CD1c-positive myeloid dendritic cell (primary cell): ENCODE measurements around the gene CXADR.

ENCODE experiments used
- DNase-seq: peaks from one replicate; pipeline ENCODE4 v3.0.0-alpha.2; 2016; ENCODE audit errors: extremely low spot score

CXADR gene

DNA sequence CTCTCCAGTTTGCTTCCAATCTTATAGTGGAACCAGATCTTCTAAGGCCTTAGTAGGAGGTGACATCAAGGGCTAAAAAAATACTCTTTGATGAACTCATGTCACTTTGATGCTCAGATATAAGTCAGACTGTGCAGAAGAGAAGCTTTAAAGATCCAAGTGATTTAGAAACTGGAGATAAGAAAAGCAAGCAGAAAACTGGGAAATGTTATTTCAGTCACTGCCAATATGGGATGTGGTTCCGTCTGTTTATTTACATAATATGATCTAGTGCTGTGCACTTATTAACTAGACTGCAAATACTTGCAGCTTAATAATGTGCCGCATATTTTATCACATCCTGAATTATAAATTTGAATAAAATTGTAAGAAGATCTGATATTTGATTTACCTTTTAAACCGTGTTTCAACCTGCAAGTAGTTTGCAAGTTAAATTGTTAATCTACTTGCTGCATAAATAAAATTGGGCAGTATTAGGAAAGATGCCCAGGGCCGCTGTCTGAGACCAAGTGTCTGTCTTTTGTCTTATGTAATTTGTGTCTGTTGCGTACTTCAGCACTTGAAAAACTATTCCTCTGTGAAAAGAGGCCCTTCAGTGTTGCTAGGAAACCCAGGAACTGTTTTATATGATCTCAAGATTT, 29.6 kb downstream of the CXADR start:
- DNase-seq: no peak

DNA sequence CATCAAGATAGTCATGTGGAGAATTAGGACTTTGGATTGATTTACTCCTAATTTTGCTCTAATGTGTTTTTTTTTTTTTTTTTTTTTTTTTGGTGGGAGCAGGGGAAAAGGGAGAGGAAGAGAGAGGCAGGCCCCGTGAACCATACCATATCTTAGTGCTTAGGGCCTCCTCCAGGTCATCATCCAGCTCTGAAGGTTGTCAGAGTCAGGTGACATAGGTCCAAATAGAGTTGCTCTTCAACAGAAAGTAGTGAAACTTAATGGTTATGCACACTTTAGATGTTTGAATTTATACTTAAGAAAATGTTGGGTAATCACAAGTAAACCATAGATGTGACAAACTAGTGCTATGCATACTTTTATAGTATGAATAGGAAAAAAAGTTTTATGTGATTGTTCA, 32.2 kb downstream of the CXADR start:
- no peak for DNase-seq

DNA sequence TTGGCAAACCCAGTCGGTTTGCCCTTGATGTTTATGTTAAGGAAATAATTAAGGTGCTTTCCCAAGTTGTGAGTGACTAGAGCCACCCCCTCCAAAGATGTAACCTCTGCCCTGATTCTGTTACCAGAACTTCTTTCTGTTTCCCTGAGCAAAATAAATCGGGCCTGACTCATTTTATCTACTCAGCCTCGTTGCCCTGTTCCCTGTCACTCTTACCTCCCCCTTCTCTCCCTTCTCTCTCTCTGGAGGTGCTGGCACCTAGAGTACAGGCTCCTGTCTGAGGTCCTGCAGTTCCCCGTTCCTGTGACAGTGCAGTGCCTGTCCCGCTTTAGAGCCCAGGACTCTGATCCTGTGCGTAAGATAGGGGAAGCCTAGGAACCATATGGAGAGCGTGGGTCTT, 35.4 kb downstream of the CXADR start:
- DNase-seq: no peak

DNA sequence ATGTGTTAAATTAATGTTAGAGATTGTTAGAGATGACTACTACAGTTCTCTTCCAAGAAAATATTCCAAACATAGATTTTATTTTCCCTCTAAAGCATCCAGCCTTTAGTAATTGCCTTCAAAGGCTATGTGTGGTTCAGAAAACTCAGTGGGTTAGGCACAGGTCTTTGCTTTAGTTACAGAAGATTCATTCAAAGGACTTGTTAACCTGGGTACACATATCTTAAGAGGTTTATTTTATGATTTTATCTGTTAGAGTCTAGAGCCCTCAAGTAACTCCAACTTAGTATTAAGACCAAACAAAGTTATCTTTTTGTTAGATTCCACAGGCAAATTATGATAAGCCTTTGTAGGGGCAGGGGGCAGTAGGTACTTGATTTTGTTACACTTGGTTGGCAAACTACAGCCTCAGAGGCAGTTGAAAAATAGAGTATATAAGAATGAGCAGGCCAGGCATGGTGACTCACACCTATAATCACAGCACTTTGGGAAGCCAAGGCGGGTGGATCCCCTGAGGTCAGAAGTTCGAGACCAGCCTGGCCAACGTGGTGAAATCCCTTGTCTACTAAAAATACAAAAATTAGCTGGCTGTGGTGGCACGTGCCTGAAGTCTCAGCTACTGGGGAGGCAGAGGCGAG, 37.9 kb downstream of the CXADR start:
- no peak for DNase-seq

DNA sequence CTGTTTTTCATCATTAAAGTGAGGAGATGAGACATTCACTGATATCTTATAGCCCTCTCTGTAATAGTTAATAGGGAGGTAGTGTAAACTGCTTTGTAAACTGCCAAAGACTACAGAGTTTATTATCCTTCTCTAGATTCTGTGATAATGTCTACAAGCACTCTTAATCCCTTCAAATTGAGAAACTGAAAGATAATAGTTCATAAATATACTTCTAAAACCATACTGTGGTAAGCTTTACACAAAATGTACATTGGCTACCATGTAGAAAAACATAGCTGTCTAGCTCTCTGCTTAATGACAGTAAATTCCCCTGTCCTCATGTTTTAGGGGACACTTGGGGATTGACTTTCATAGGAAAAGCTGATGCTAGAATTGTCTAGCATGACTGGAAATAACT, 39.6 kb downstream of the CXADR start:
- no peak for DNase-seq

DNA sequence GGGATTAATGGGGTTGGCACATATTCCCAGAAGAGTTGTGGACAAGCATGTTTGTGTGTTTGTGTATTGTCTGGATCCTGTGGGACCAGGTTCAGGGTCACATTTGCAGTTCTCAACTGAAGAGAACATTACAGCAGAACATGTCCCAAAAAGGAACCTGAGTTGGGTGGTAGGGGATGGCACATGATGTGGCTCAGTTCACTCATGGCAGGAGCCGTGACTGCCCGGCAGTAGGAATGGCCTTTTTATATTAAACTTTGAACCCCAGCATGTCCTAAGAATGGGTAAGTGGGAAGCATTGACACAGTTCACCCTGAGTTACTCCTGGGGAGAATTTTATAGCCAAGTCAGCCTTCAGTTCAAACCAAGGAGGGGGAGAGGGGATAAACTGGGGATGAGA, 41.3 kb downstream of the CXADR start:
- no peak for DNase-seq

DNA sequence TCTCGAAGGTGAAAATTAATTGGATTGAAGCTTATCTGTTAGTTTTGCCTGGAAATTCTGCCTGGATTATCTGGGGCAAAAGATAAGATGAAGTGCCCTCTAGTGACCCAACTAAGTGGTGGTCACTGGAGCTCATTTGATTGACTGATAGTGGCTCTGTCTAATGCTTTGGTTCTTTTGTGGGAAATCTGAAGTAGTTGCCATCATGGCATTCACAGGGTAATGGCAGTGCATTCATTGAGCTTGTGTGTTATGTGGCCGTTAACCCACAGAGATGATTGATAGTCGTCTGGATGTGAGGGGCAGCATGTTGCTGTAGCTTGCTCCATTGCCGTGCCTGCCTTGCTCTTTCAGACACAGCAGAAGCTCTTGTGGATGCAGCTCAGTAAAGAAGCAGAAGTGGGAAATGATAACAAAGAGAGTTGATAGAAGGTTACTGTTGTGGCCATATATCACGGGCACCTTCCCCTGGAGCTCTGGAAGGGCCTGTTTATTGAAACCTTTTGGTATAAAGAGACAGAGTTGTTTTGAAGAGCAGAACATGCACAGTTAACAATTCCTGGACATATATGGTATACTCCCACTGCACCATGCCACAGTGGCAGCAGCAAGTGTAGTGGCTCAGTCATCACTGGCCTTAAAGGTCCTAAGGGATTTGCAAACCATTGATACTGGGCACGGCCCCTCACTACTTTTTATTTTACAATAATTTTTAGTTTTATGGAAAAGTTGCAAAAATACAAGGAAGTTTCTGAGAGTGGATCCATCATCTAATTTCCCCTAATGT, 42.0 kb downstream of the CXADR start:
- no peak for DNase-seq

DNA sequence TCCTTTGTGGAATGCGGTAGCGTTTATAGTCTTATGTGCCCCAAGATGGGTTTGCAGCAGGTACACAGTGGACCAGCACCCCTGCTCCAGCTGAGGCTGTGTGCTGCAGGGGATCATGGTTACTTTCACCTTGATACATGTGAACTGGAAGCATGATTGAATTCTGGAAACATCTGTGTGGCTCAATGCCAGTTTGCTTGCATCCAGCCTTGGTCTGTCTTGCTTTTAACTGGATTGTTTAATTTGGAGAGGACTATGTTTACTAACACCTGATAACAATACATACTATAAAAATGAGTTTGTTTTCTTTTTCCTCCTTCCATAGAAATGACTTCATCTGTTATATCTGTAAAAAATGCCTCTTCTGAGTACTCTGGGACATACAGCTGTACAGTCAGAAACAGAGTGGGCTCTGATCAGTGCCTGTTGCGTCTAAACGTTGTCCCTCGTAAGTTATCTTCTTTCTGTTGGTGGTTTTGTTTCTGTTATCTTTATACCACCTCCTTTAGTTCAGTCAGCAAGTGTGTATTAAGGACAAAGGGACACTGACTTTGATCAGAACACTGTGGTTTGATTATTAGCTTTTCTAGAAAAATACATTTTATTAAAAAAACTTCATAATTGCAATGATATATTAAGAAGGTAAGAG, 47.7 kb downstream of the CXADR start:
- DNase-seq: no peak

DNA sequence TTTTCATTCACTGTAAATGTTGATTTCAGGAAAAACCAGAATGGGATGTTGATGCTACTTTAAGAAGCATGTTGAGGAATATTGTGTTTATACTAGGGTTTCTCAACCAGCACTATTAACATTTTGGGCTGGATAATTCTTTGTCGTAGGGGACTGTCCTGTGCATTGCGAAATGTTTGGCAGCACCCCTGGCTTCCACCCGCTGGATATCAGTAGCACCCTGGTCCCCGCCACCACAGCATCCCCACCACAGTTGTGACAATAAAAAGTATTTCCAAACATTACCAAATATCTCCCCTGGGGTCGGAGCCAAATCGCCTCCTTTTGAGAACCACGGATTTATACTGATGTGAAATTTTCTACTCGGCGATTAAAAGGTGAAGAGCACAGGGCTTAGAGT, 57.9 kb downstream of the CXADR start:
- no peak for DNase-seq

DNA sequence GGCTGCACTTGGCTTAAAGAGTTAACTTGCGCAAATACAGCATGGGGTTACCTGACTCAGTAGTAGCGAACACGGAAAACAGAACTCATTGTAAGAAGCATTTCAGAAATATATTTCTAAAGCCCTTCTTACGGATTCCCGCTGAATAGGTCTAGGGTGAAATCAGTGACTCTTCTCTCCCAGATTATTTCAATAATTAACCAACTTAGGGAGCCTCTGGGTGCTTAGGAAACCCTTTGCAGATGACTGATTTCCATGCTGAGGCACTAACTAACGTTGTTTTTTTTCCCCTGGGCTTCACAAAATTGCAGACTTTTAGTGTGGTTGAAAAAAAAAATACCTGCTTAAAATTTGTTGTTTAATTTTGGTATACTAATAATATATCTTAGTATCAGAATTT, 59.6 kb downstream of the CXADR start:
- DNase-seq: no peak

DNA sequence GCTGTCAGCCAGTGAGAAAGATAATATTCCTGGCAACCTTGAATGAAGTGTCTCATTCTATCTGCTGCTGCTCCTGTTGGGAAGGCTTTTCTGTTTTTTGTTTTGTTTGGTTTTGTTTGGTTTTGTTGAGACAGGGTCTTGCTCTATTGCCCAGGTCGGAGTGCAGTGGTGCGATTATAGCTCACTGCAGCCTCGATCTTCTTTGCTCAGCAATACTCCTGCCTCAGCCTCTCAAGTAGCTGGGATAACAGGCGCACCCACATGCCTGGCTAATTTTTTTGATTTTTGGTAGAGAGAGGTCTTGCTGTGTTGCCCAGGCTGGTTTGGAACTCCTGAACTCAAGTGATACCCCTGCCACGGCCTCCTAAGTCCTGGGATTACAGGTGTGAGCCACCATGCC, 62.2 kb downstream of the CXADR start:
- DNase-seq: no peak

DNA sequence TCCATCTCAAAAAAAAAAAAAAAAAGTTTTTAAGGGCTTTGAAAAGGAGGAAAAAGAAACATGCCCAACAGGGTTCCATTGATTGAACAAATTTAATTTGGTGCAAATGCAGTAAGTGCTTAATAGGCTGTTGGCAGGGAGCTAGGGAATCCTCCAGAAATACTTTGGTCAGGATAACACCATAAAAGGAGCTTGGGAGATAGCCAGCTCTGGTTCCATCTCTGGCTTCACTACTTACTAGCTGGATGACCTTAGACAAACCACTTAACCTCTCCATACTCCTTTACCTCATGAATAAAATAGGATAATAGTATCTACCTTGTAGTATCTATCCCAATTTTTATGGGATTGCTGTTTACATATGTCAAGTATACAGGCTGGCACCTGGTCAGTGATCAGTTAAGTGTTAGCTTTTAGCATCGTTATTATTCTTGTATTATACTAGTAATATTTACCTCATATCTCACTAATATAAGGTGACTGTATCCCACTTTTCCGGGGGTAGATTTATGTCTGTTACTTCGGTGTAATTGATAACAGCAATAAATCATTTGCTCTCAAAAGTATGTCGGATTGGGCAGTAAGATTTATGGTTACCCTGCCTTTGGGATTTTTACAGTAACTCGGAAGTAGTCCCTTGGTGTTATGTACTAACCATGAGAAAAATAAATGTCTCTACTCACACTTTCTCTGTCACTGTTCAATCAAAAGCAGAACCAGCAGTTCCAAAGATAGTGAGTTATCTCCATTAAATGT, 63.4 kb downstream of the CXADR start:
- no peak for DNase-seq

DNA sequence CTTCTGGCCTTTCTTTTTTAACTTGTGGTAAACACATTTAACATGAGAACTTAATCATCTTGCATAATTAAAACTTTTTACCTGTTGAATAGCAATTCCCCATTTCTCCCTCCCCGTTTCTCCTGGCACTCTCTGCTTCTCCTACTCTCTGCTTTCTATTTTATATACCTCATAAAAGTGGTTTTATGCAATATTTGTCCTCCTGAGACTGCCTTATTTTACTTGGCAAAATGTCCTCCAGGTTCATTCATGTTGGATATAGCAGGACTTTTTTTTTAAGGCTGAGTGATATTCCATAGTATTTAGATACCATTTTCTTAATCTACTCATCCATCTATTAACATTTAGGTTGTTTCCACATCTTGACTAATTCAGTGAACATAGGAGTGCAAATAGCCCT, 64.9 kb downstream of the CXADR start:
- DNase-seq: no peak

DNA sequence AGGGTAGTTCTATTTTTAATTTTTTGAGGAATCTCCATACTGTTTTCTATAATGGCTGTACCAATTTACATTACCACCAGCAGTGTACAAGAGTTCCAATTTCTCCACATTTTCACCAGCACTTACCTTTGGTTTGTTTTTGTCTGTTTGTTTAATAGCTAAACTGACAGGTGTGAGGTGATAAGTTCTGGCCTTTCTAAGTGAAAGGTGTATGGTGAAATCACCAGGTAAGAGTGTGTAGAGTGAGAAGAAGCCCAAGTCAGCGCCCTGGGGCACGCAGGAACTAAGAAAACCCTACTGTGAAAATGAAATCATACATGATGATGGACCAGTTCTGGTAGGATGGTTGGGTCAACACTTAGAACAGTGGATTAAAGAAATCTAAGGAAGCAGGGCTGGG, 65.3 kb downstream of the CXADR start:
- DNase-seq: no peak

DNA sequence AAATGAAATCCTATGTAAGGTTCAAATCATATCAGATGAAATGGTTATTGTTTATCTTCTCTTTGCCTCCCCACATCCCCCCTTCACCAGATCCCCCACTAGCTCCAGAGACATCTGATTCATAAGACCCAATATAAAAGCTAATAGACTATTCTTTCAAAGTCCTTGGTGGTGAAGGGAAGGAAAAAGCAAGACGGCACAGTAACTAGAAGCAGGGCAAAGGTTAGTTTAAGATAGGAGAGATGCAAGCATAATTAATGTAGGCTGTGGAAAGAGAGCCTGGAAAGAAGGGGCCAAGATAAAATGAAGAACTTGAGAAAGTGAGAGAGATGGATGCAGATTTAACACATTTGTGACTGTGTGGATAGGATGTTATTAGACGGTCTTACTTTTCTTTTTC, 66.0 kb downstream of the CXADR start:
- no peak for DNase-seq

DNA sequence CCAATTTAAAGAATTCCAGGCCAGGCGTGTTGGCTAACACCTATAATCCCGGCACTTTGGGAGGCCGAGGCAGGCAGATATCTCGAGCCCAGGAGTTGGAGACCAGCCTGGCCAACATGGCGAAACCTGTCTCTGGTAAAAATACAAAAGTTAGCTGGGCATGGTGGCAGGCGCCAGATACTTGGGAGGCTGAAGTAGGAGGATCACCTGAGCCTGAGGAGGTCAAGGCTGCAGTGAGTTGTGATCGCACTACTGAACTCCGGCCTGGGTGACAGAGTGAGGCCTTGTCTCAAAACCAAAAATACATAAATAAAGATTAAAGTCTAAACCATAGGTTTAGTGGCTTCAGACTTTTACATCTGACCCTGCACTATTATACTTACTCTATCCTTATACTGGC, 67.5 kb downstream of the CXADR start:
- DNase-seq: no peak

DNA sequence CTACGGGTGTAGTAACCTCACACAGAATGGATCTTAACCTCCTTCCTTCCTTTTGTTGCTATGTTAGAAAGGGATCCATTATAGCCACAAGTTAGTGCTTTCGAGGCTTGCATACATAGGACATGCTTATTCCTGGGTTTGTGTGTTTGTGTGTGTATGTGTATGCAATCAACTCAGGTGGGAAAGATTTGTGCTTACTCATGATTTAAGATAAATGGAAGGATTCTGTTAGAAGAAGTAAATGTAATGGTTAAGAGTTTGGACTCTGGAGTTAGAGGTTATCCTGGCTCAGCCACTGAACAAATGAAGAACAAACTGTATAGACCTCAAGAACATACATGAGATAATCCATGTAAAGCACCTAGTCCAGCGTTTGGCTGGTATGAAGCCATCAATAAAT, 71.1 kb downstream of the CXADR start:
- DNase-seq: no peak

DNA sequence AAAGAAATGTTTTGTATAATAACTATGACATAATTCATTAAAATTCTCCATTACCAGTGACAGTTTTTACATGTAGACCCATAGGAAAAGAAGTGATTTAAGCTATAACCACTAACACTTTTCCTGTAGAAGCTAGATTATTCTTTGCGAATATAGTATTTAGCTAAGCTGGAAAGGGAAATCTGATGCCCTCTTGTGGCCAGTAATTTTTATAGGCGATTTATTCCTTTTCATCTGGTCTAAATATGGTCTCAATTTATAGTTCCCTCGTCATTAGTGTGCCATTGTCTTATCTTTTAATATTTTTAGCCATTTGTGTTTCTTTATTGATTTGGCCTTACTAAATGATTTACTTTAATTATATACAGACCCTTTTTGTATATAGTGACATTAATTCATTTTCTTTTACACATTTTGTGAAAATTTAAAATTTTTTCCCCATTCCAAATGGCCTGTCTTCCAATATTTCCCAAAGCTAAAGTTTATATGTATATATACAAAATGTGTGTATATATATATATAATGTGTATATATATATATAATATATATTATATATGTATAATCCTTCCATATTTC, 73.1 kb downstream of the CXADR start:
- DNase-seq: peak; percentile 67

DNA sequence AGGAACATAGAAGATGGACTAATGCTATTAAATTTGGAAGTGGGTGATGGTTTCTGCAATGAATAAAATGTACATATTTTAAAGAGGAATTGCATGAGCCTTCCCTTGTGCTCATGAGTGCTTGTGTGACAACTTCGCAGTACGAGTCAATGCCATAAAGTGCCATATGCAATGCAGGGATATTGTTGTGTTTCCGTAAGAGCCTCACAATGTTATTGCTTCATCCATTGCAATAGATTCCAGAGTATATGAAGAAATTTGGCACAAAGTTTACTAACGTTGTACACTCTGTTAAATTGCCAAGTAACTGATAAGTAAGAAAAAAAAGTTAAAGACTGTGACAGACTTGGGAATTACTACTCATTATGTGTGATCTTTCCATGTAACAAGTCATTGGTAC, 77.6 kb downstream of the CXADR start:
- no peak for DNase-seq

DNA sequence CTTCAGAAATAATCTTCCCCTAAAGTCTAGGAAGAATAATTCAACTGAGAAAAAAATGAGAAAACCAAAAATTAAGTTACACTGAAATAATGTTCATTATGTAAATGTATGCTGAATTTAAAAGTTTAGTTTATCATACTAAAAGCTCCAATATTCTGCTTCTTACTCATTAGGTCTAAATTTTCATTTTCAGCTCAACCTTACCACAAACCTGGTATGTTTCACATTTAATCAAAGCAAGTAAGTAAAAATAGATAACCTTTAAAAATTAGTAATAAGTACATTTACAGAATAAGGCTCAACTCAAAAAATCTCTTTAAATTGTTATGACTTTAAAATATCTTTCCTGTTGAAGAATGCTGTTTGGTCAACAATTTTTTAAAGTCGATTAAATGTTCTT, 84.8 kb downstream of the CXADR start:
- no peak for DNase-seq

DNA sequence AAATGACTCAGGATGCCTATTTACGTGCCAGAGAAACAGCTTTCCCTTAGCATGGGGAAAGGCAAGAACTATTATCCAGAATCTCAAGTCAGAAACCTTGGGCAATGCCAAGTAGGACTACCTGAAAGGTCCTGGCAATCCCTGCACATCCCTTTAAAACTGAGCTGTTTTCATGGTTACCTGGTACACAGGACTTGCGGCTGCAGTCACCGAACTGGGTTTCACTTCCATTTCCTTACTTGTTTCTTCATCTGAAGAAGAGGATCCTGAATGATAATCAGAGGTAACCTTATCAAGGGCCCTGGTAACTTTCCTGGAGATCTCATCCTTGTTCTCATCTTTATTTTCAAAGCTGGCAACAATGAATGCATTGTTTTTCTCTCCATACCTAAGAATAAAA, 85.6 kb downstream of the CXADR start:
- DNase-seq: no peak

DNA sequence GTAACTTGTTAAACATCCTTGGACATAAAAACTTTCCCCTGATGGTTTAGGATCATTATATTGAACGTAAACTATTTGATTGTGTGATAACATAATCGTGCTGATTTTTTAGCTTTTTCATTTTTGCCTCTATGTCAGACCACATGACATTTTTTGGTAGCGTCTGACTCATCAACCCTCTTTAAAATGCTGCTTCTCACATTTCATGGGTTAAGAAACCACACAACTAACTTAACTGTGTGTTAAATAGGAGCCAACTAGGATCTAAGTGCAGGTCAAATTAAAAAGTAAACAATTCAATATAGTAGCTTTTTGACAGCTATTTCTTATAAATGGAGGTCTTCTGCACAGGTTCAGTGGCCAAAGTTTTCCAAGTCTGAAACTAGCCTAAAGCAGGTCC, 90.0 kb downstream of the CXADR start:
- no peak for DNase-seq
